Thyroid gland (tissue), 4 donors: ENCODE data around the gene HS3ST2.

Source experiments
- CTCF ChIP-seq, 6 experiments: fragments of 200-600 bp in 3 of 6; fragments of 450-650 bp in 3 of 6; sonication (generic) in 3 of 6; IDR thresholded peaks; one replicate each; pipeline ENCODE4 v1.5.1; 2016 to 2019; ENCODE audit warnings: antibody characterized with exemption in 6 of 6, mild to moderate bottlenecking in 2 of 6, inconsistent platforms in 1 of 6, moderate library complexity in 1 of 6
- POLR2A ChIP-seq, 2 donors: fragments of 450-650 bp; IDR thresholded peaks; one replicate each; pipeline ENCODE4 v1.6.1; 2017; ENCODE audit warnings: antibody characterized with exemption in 2 of 2, mild to moderate bottlenecking in 2 of 2, moderate library complexity in 1 of 2

- TF ChIP-seq CTCF (IDR thresholded peaks at IDR 0.05) (no peak), POLR2A (IDR thresholded peaks at IDR 0.05) (no peak)
These were observed 110.5 kb downstream of the HS3ST2 start for GRCh38 chr16:22924492-22924891.
